DND-41 (cell line): Measurements from ENCODE around the gene NUAK2.

Experiments
- ATAC-seq: fragments of 200-7000 bp; cut with Tn5 transposase; 3 replicates; pipeline ENCODE4 v1.9.1; 2021; ENCODE audit warnings: low read depth; ENCODE audit not compliant: insufficient read depth
- DNase-seq: peaks from one replicate; pipeline ENCODE4 v3.0.0-alpha.2; 2020
- H2AFZ ChIP-seq: 2 replicates; pipeline ENCODE4 v1.6.0; 2012; ENCODE audit warnings: low read depth, low read length
- H3K27ac ChIP-seq: 2 replicates; pipeline ENCODE4 v1.5.1; 2012; ENCODE audit warnings: low read length, inconsistent platforms
- H3K27me3 ChIP-seq: fragments of 200-600 bp; sonication (generic); 2 replicates; pipeline ENCODE4 v1.6.0; 2012; ENCODE audit warnings: low read length, mild to moderate bottlenecking, inconsistent platforms; ENCODE audit not compliant: insufficient read depth, poor library complexity
- H3K36me3 ChIP-seq: 2 replicates; pipeline ENCODE4 v1.5.1; 2012; ENCODE audit warnings: low read length, inconsistent platforms; ENCODE audit not compliant: insufficient read depth
- H3K4me1 ChIP-seq: 2 replicates; pipeline ENCODE4 v1.5.1; 2012; ENCODE audit warnings: mild to moderate bottlenecking, low read length; ENCODE audit not compliant: insufficient read depth
- H3K4me2 ChIP-seq: 2 replicates; pipeline ENCODE4 v1.6.0; 2012; ENCODE audit warnings: mild to moderate bottlenecking, moderate library complexity, low read length, inconsistent platforms; ENCODE audit not compliant: insufficient read depth
- H3K4me3 ChIP-seq, 2 experiments: fragments of 200-600 bp in 1 of 2; shearing (Covaris generic) in 1 of 2; 2 replicates each; pipeline ENCODE4 v1.5.1; 2012 to 2016; ENCODE audit warnings: inconsistent platforms in 2 of 2, low read length in 2 of 2, mild to moderate bottlenecking in 2 of 2, low read depth in 1 of 2, moderate library complexity in 1 of 2
- H3K79me2 ChIP-seq: 2 replicates; pipeline ENCODE4 v1.6.0; 2012; ENCODE audit warnings: low read length, inconsistent platforms; ENCODE audit not compliant: insufficient read depth
- H3K9ac ChIP-seq: 2 replicates; pipeline ENCODE4 v1.6.0; 2012; ENCODE audit warnings: low read depth, mild to moderate bottlenecking, inconsistent platforms, low read length, moderate library complexity
- H3K9me3 ChIP-seq: 2 replicates; pipeline ENCODE4 v1.5.1; 2012; ENCODE audit warnings: low read length, moderate library complexity, mild to moderate bottlenecking, inconsistent platforms; ENCODE audit not compliant: insufficient read depth, severe bottlenecking
- H4K20me1 ChIP-seq: 2 replicates; pipeline ENCODE4 v1.6.0; 2012; ENCODE audit warnings: low read length; ENCODE audit not compliant: insufficient read depth
- EZH2 ChIP-seq: IDR thresholded peaks from 3 replicates; pipeline ENCODE4 v1.6.1; 2012; ENCODE audit warnings: borderline replicate concordance, low read depth, mild to moderate bottlenecking, moderate library complexity, low read length, inconsistent platforms; ENCODE audit not compliant: severe bottlenecking
- TF ChIP-seq, protein P1 (sequence below): IDR thresholded peaks from 2 replicates; pipeline ENCODE4 v1.5.1; 2012; ENCODE audit warnings: borderline replicate concordance, low read length, moderate library complexity, mild to moderate bottlenecking; ENCODE audit not compliant: poor library complexity, severe bottlenecking; ENCODE audit errors: extremely low read depth

Gene NUAK2

DNA sequence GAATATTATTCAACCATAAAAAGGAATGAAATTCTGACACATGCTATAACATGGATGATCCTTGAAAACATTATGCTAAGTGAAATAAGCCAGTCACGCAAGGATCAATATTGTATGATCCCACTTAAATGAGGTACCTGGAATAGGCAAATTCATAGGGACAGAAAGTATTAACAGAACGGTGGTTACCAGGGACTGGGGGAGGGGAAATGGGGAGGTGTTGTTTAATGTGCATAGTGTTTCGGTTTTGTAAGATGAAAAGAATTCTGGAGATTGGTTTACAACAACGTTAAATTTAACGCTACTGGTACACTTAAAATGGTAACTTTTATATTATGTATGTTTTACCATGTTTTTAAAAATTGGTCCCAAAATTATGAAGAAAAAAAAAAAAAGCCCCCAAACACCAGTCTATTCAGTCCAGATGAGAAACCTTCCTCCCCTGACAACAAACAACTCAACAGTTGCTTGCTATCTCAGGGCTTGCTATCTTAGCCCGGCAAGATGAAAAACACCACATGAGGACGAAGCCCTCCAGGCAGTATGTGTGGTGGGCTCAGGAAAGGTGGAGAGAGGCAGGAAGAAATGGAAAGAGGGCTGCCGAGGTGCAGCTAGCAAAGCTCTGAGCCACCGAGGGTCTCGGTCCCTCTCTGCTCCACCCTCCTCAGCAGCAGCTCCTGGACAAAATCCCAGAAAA lies 8.5 kb downstream of the NUAK2 start:
- DNase-seq (no peak), ATAC-seq (no peak)
- H3K79me2 ChIP-seq, result no peaks in the 10 kb centered on the region
- no peak overlapping the region for H3K9ac ChIP-seq
- H4K20me1 ChIP-seq, result peaks cover 5% of the 10 kb centered on the region; the same call in 1 of the 2 replicates
- H3K27ac ChIP-seq, result no peak overlapping the region
- no peak overlapping the region for H2AFZ ChIP-seq
- no peaks in the 10 kb centered on the region for H3K9me3 ChIP-seq
- TF ChIP-seq, protein P1, sequence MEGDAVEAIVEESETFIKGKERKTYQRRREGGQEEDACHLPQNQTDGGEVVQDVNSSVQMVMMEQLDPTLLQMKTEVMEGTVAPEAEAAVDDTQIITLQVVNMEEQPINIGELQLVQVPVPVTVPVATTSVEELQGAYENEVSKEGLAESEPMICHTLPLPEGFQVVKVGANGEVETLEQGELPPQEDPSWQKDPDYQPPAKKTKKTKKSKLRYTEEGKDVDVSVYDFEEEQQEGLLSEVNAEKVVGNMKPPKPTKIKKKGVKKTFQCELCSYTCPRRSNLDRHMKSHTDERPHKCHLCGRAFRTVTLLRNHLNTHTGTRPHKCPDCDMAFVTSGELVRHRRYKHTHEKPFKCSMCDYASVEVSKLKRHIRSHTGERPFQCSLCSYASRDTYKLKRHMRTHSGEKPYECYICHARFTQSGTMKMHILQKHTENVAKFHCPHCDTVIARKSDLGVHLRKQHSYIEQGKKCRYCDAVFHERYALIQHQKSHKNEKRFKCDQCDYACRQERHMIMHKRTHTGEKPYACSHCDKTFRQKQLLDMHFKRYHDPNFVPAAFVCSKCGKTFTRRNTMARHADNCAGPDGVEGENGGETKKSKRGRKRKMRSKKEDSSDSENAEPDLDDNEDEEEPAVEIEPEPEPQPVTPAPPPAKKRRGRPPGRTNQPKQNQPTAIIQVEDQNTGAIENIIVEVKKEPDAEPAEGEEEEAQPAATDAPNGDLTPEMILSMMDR, result no peak
- no peak overlapping the region for H3K4me2 ChIP-seq
- no peaks in the 10 kb centered on the region for H3K36me3 ChIP-seq
- H3K4me3 ChIP-seq, result no peak overlapping the region
- H3K27me3 ChIP-seq, result peaks cover 34% of the 10 kb centered on the region
- no peaks in the 10 kb centered on the region for H3K4me1 ChIP-seq

DNA sequence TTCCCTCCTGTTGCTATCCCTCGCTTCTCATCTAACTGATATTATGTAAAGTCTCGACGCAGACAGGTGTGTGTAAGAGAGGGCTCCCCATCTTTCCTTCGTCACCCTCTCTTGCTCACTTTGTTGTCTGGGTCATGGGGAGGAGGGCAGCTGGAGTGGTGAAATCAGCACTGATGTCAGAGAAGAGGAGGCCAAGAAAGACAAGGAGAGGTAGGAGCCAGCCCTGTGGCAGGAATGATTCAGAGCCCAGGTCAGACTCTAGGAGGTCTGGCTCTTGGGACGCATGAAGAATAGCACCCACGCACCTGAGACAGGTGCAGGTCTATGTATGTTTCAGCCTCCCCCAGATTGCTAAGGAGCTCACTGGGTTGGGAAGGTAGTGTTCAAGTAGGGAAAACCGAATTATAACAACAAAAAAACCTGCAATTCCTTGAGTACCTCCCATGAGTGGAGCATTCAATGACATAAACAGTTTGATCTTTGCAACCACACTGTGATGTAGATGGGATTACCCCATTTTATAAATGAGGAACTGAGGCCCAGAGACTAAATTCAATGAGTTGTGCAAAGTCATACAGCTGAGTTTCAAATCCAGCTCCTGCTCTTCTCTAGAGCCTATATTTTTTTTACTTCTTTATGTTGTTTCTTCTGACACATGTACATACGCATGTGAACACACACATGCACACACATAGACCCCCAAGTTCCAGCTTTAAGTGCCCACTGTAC lies 10.4 kb downstream of the NUAK2 start:
- no peaks in the 10 kb centered on the region for H3K4me1 ChIP-seq
- no peak overlapping the region for H3K4me3 ChIP-seq
- no peak for ATAC-seq
- no peaks in the 10 kb centered on the region for H3K9me3 ChIP-seq
- peaks cover 10% of the 10 kb centered on the region for H4K20me1 ChIP-seq
- no peaks in the 10 kb centered on the region for H3K79me2 ChIP-seq
- H3K27me3 ChIP-seq, result peaks cover 45% of the 10 kb centered on the region
- H3K36me3 ChIP-seq, result no peaks in the 10 kb centered on the region
- no peak overlapping the region for H3K9ac ChIP-seq
- TF ChIP-seq, protein P1, result no peak
- no peak for TF ChIP-seq EZH2
- no peak overlapping the region for H2AFZ ChIP-seq
- no peak for DNase-seq
- H3K4me2 ChIP-seq, result no peak overlapping the region
- H3K27ac ChIP-seq, result no peak overlapping the region

DNA sequence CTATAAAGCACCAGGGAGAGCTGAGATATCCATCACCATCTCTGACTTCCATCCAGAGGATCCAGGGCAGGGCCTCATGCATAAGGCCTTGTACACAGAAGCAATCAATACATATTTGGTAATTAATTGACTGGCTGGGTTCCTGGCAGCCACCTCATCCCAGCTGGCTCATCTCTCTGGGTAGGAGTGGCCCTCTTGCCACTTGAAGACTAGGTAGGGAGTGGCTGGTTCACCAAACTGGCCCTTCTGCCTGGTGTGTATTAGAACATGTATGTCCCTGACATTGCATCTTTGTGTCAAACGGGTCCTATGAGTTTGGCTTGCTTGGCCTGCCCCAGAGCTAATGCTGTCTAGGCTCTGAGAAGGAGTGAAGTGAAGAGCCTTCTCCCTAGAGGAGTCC lies 11.8 kb downstream of the NUAK2 start:
- DNase-seq, result no peak
- TF ChIP-seq, protein P1, result no peak
- TF ChIP-seq EZH2, result no peak
- Histone ChIP-seq H3K4me2 (no peak overlapping the region), H3K27ac (no peak overlapping the region), H3K79me2 (no peaks in the 10 kb centered on the region), H3K9me3 (no peaks in the 10 kb centered on the region), H3K27me3 (peaks cover 43% of the 10 kb centered on the region), H3K9ac (no peak overlapping the region), H3K4me3 (no peak overlapping the region), H4K20me1 (peaks cover 12% of the 10 kb centered on the region), H3K36me3 (no peaks in the 10 kb centered on the region), H2AFZ (no peak overlapping the region), H3K4me1 (no peaks in the 10 kb centered on the region)
- no peak for ATAC-seq
